ENCODE measurements around the gene KIF9. TPM values are rescaled to one million over a fixed set of nuclear protein-coding genes. Genes with fewer than 3 reads are reported as not detected.

The KIF9 gene
- total RNA-seq, 2 experiments from 2014 or later = 8.0 to 9.2 TPM

GRCh38 chr3:47295976-47296375, 13.4 kb upstream of the KIF9 start:
- TF ChIP-seq CTCF (IDR thresholded peaks at IDR 0.05) = no peak
- peak overlapping the region; percentile 1 for H3K27ac Mint-ChIP-seq
- peaks cover 19% of the 10 kb centered on the region for H3K4me1 ChIP-seq (ENCODE audit: insufficient read depth, low read length)
- H3K4me3 Mint-ChIP-seq = no peak overlapping the region
- H3K4me3 ChIP-seq (ENCODE audit: low read length) = no peak overlapping the region
- H3K9me3 Mint-ChIP-seq = no peaks in the 10 kb centered on the region
- no peaks in the 10 kb centered on the region for H3K27me3 ChIP-seq (ENCODE audit: control insufficient read depth in 1 of 2, insufficient read depth in 2 of 2, low read length in 2 of 2)
- DNase-seq (no peak), ATAC-seq (ENCODE audit: poor library complexity) (peak; percentile 41)
- H3K9me3 ChIP-seq (ENCODE audit: control insufficient read depth in 1 of 2, insufficient read depth in 1 of 2, low read length in 2 of 2) = no peaks in the 10 kb centered on the region
- peaks cover 70% of the 10 kb centered on the region for H3K4me1 Mint-ChIP-seq (ENCODE audit: low read depth)
- peaks cover 11% of the 10 kb centered on the region for H3K36me3 ChIP-seq (ENCODE audit: insufficient read depth, low read length)
- CTCF ChIA-PET = no interaction called here
- no peak overlapping the region for H3K27ac ChIP-seq (ENCODE audit: low read depth in 1 of 2, low read length in 2 of 2)
- peaks cover 49% of the 10 kb centered on the region for H3K36me3 Mint-ChIP-seq (ENCODE audit: low read depth)
- POLR2A ChIA-PET = no interaction called here
- no peaks in the 10 kb centered on the region for H3K27me3 Mint-ChIP-seq
- intact Hi-C loops (cut with DNase I, micrococcal nuclease) = no loop called here

- Mint-ChIP-seq H3K27ac (no peak overlapping the region), H3K9me3 (no peaks in the 10 kb centered on the region), H3K36me3 (ENCODE audit: low read depth) (peaks cover 53% of the 10 kb centered on the region), H3K4me1 (ENCODE audit: low read depth) (peaks cover 77% of the 10 kb centered on the region), H3K4me3 (no peak overlapping the region), H3K27me3 (no peaks in the 10 kb centered on the region)
- DNase-seq (no peak), ATAC-seq (ENCODE audit: poor library complexity) (no peak)
- H3K9me3 ChIP-seq (ENCODE audit: control insufficient read depth in 1 of 2, insufficient read depth in 1 of 2, low read length in 2 of 2) = no peaks in the 10 kb centered on the region
- no peak overlapping the region for H3K27ac ChIP-seq (ENCODE audit: low read depth in 1 of 2, low read length in 2 of 2)
- no peak overlapping the region for H3K4me3 ChIP-seq (ENCODE audit: low read length)
- TF ChIP-seq CTCF (IDR thresholded peaks at IDR 0.05) = no peak
- ChIA-PET CTCF (no interaction called here), POLR2A (no interaction called here)
- no peaks in the 10 kb centered on the region for H3K27me3 ChIP-seq (ENCODE audit: control insufficient read depth in 1 of 2, insufficient read depth in 2 of 2, low read length in 2 of 2)
- peaks cover 19% of the 10 kb centered on the region for H3K4me1 ChIP-seq (ENCODE audit: insufficient read depth, low read length)
- intact Hi-C loops (cut with DNase I, micrococcal nuclease) = no loop called here
- H3K36me3 ChIP-seq (ENCODE audit: insufficient read depth, low read length) = peaks cover 14% of the 10 kb centered on the region
These were observed 12.7 kb upstream of the KIF9 start for GRCh38 chr3:47295322-47295721.

GRCh38 chr3:47294392-47294791, 11.8 kb upstream of the KIF9 start:
- ChIA-PET POLR2A (interaction anchor here (2.3 kb wide), 1 partner anchor 11 kb away, joined by 6 read pairs; the partner anchor contains the start of genes KIF9 and KLHL18), CTCF (no interaction called here)
- TF ChIP-seq CTCF (IDR thresholded peaks at IDR 0.05) = no peak
- Mint-ChIP-seq H3K27me3 (no peaks in the 10 kb centered on the region), H3K36me3 (ENCODE audit: low read depth) (peaks cover 61% of the 10 kb centered on the region), H3K27ac (no peak overlapping the region), H3K4me1 (ENCODE audit: low read depth) (peaks cover 74% of the 10 kb centered on the region), H3K4me3 (no peak overlapping the region), H3K9me3 (no peaks in the 10 kb centered on the region)
- Histone ChIP-seq H3K27ac (ENCODE audit: low read depth in 1 of 2, low read length in 2 of 2) (no peak overlapping the region), H3K27me3 (ENCODE audit: control insufficient read depth in 1 of 2, insufficient read depth in 2 of 2, low read length in 2 of 2) (no peaks in the 10 kb centered on the region), H3K9me3 (ENCODE audit: control insufficient read depth in 1 of 2, insufficient read depth in 1 of 2, low read length in 2 of 2) (no peaks in the 10 kb centered on the region), H3K4me3 (ENCODE audit: low read length) (no peak overlapping the region), H3K36me3 (ENCODE audit: insufficient read depth, low read length) (peaks cover 20% of the 10 kb centered on the region), H3K4me1 (ENCODE audit: insufficient read depth, low read length) (peaks cover 19% of the 10 kb centered on the region)
- DNase-seq = no peak
- intact Hi-C loops (cut with DNase I, micrococcal nuclease) = no loop called here
- no peak for ATAC-seq (ENCODE audit: poor library complexity)

Data from CD4-positive, alpha-beta T cell (primary cell).